CD14-positive monocyte (primary cell): ENCODE results near the gene PAOX. TPM values are rescaled to one million over a fixed set of nuclear protein-coding genes. Genes with fewer than 3 reads are reported as not detected.

Experiments used
- DNase-seq, 3 donors: peaks; one replicate each; pipeline ENCODE4 v3.0.0-alpha.2; 2011 to 2022
- H2AFZ ChIP-seq: 2 replicates; pipeline ENCODE4 v1.6.0; 2012; ENCODE audit warnings: mild to moderate bottlenecking, low read depth, low read length, inconsistent platforms; ENCODE audit not compliant: insufficient read depth, poor library complexity, severe bottlenecking
- H3K27ac ChIP-seq, 2 donors: 1 replicate in 1 of 2; 2 replicates in 1 of 2; pipeline ENCODE4 v1.5.1; 2012 to 2013; ENCODE audit warnings: low read length in 2 of 2, control low read depth in 1 of 2, inconsistent platforms in 1 of 2, low read depth in 1 of 2, mild to moderate bottlenecking in 1 of 2
- H3K27me3 ChIP-seq, 2 donors: one replicate each; pipeline versions ENCODE4 v1.6.0 to v1.6.1; 2011 to 2013; ENCODE audit warnings: low read length in 2 of 2; ENCODE audit not compliant: control insufficient read depth in 2 of 2, insufficient read depth in 2 of 2
- H3K36me3 ChIP-seq, 2 donors: replicated peaks in 1 of 2; 1 replicate in 1 of 2; 2 replicates in 1 of 2; pipeline versions ENCODE4 v1.5.1 to v1.6.1; 2012 to 2013; ENCODE audit warnings: low read length in 2 of 2, control low read depth in 1 of 2, inconsistent platforms in 1 of 2, mild to moderate bottlenecking in 1 of 2; ENCODE audit not compliant: insufficient read depth in 2 of 2, control insufficient read depth in 1 of 2
- H3K4me1 ChIP-seq, 2 donors: 1 replicate in 1 of 2; 2 replicates in 1 of 2; pipeline versions ENCODE4 v1.5.1 to v1.6.1; 2012 to 2013; ENCODE audit warnings: low read length in 2 of 2, control low read depth in 1 of 2, inconsistent platforms in 1 of 2, mild to moderate bottlenecking in 1 of 2, moderate library complexity in 1 of 2; ENCODE audit not compliant: insufficient read depth in 2 of 2, control insufficient read depth in 1 of 2
- H3K4me2 ChIP-seq: replicated peaks from 2 replicates; pipeline ENCODE3; 2012; ENCODE audit warnings: low read length, moderate library complexity, mild to moderate bottlenecking; ENCODE audit not compliant: poor library complexity, severe bottlenecking; ENCODE audit errors: extremely low read depth
- H3K4me3 ChIP-seq, 3 experiments: fragments of 200-600 bp in 1 of 3; sonication (generic) in 1 of 3; replicated peaks in 1 of 3; 1 replicate in 2 of 3; 2 replicates in 1 of 3; pipeline ENCODE4 v1.5.1; 2011 to 2013; ENCODE audit warnings: low read length in 3 of 3, mild to moderate bottlenecking in 3 of 3, control low read depth in 2 of 3, low read depth in 2 of 3, inconsistent platforms in 1 of 3, moderate library complexity in 1 of 3
- H3K79me2 ChIP-seq: 2 replicates; pipeline ENCODE4 v1.6.0; 2012; ENCODE audit warnings: mild to moderate bottlenecking, control low read depth, inconsistent platforms, low read length, moderate library complexity; ENCODE audit not compliant: insufficient read depth
- H3K9ac ChIP-seq: 2 replicates; pipeline ENCODE4 v1.6.0; 2017; ENCODE audit warnings: low read length, mild to moderate bottlenecking; ENCODE audit not compliant: insufficient read depth, poor library complexity, severe bottlenecking
- H3K9me3 ChIP-seq, 2 donors: replicated peaks in 1 of 2; 1 replicate in 1 of 2; 2 replicates in 1 of 2; pipeline versions ENCODE4 v1.5.1 to v1.6.1; 2012 to 2013; ENCODE audit warnings: low read length in 2 of 2, control low read depth in 1 of 2; ENCODE audit not compliant: control insufficient read depth in 1 of 2, insufficient read depth in 1 of 2
- H4K20me1 ChIP-seq: 2 replicates; pipeline ENCODE4 v1.6.0; 2012; ENCODE audit warnings: mild to moderate bottlenecking, low read length, control low read depth, moderate library complexity; ENCODE audit not compliant: insufficient read depth
- H3K27ac Mint-ChIP-seq, 7 donors: one replicate each; pipeline ENCODE4 v1.8.0; 2020; ENCODE audit warnings: mild to moderate bottlenecking in 7 of 7, mixed read lengths in 7 of 7, moderate library complexity in 6 of 7, inconsistent platforms in 2 of 7
- H3K27me3 Mint-ChIP-seq, 3 donors: one replicate each; pipeline ENCODE4 v1.8.0; 2021 to 2022; ENCODE audit warnings: low read depth in 3 of 3, mild to moderate bottlenecking in 3 of 3, mixed read lengths in 3 of 3, moderate library complexity in 3 of 3, inconsistent platforms in 1 of 3
- H3K36me3 Mint-ChIP-seq, 2 donors: one replicate each; pipeline ENCODE4 v1.8.0; 2020; ENCODE audit warnings: mixed read lengths in 2 of 2, inconsistent platforms in 1 of 2, mild to moderate bottlenecking in 1 of 2
- H3K4me1 Mint-ChIP-seq: one replicate; pipeline ENCODE4 v1.8.0; 2020; ENCODE audit warnings: mild to moderate bottlenecking, mixed read lengths
- H3K4me3 Mint-ChIP-seq, 2 donors: one replicate each; pipeline ENCODE4 v1.8.0; 2020; ENCODE audit warnings: mild to moderate bottlenecking in 2 of 2, mixed read lengths in 2 of 2, moderate library complexity in 1 of 2
- H3K9me3 Mint-ChIP-seq, 7 donors: one replicate each; pipeline ENCODE4 v1.8.0; 2020 to 2022; ENCODE audit warnings: mixed read lengths in 7 of 7, mild to moderate bottlenecking in 6 of 7, moderate library complexity in 6 of 7, inconsistent platforms in 2 of 7
- WGBS: methylation state at CpG from one replicate; pipeline ENCODE4 v1.1.5; 2013; ENCODE audit warnings: missing lambda C conversion rate; ENCODE audit not compliant: insufficient coverage; 5-methylcytosine and 5-hydroxymethylcytosine counted together
- intact Hi-C, 2 donors: fragments of 100-400 bp; cut with micrococcal nuclease; formaldehyde crosslinking; loops; one replicate each; pipeline versions ENCODE4 v1.15.0 to v1.15.1; 2023
- polyA plus RNA-seq, 3 donors: library from polyadenylated mRNA; depleted of rRNA in 1 of 3; unstranded in 2 of 3; stranded (reverse) in 1 of 3; fragments of 300-500 nt in 2 of 3; fragments of >200 nt in 1 of 3; fragmentation: Illumina TruSeq in 2 of 3; gene quantifications; 1 replicate in 2 of 3; 2 replicates in 1 of 3; pipeline ENCODE4 v1.2.3, GENCODE V29; 2012 to 2021
- TF ChIP-seq, protein P1 (sequence below): fragments of 200-600 bp; IDR thresholded peaks from one replicate; pipeline ENCODE4 v1.8.0; 2022; ENCODE audit warnings: antibody characterized with exemption, mild to moderate bottlenecking

The PAOX gene
- polyA plus RNA-seq, 3 donors: 3.9 to 9.5 (median 9.3) TPM

DNA sequence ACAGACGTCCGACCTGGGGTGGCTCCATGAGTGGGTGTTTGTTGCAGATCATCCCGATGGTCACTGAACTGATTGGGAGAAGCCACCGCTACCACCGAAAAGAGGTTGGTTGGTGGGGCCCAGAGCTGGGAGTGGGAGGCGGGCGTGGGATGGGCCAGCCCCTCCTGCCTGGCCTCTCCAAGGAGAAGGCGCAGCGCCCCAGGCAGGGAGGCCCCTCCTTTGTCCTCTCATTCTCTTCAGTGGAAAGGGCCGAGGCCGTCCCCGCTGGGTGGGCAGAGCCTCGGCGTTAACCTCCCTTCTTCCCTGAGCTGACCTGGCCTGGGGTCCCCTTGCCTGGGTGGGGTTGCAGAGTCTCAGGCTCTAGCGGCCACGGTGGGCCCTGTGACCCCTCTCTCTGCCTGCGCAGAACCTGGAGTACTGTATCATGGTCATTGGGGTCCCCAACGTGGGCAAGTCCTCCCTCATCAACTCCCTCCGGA is 20.1 kb downstream of the PAOX start:
- H4K20me1 ChIP-seq: no peaks in the 10 kb centered on the region
- H3K4me3 ChIP-seq: no peak overlapping the region
- peaks cover 0 to 3% (median 0%) of the 10 kb centered on the region in 3 donors for H3K27me3 Mint-ChIP-seq
- no peak overlapping the region for H3K9ac ChIP-seq
- TF ChIP-seq, protein P1, sequence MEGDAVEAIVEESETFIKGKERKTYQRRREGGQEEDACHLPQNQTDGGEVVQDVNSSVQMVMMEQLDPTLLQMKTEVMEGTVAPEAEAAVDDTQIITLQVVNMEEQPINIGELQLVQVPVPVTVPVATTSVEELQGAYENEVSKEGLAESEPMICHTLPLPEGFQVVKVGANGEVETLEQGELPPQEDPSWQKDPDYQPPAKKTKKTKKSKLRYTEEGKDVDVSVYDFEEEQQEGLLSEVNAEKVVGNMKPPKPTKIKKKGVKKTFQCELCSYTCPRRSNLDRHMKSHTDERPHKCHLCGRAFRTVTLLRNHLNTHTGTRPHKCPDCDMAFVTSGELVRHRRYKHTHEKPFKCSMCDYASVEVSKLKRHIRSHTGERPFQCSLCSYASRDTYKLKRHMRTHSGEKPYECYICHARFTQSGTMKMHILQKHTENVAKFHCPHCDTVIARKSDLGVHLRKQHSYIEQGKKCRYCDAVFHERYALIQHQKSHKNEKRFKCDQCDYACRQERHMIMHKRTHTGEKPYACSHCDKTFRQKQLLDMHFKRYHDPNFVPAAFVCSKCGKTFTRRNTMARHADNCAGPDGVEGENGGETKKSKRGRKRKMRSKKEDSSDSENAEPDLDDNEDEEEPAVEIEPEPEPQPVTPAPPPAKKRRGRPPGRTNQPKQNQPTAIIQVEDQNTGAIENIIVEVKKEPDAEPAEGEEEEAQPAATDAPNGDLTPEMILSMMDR: no peak
- peaks cover 0 to 3% (median 0%) of the 10 kb centered on the region in 7 donors for H3K9me3 Mint-ChIP-seq
- peaks cover 46 to 82% of the 10 kb centered on the region in 2 donors for H3K36me3 ChIP-seq
- H3K4me3 Mint-ChIP-seq: no peak overlapping the region
- intact Hi-C loops: no loop called here
- H3K4me1 ChIP-seq: peaks cover 9 to 12% of the 10 kb centered on the region in 2 donors
- no peak overlapping the region for H3K27ac Mint-ChIP-seq
- no peaks in the 10 kb centered on the region for H3K9me3 ChIP-seq
- no peak for DNase-seq
- H2AFZ ChIP-seq: no peak overlapping the region
- H3K4me2 ChIP-seq: no peak overlapping the region
- peaks cover 23% of the 10 kb centered on the region for H3K79me2 ChIP-seq
- 96% methylated on average over 17 of the region's 19 CpGs for WGBS
- peaks cover 60 to 73% of the 10 kb centered on the region in 2 donors for H3K36me3 Mint-ChIP-seq
- H3K27me3 ChIP-seq: no peaks in the 10 kb centered on the region
- H3K4me1 Mint-ChIP-seq: peaks cover 13% of the 10 kb centered on the region
- no peak overlapping the region for H3K27ac ChIP-seq

DNA sequence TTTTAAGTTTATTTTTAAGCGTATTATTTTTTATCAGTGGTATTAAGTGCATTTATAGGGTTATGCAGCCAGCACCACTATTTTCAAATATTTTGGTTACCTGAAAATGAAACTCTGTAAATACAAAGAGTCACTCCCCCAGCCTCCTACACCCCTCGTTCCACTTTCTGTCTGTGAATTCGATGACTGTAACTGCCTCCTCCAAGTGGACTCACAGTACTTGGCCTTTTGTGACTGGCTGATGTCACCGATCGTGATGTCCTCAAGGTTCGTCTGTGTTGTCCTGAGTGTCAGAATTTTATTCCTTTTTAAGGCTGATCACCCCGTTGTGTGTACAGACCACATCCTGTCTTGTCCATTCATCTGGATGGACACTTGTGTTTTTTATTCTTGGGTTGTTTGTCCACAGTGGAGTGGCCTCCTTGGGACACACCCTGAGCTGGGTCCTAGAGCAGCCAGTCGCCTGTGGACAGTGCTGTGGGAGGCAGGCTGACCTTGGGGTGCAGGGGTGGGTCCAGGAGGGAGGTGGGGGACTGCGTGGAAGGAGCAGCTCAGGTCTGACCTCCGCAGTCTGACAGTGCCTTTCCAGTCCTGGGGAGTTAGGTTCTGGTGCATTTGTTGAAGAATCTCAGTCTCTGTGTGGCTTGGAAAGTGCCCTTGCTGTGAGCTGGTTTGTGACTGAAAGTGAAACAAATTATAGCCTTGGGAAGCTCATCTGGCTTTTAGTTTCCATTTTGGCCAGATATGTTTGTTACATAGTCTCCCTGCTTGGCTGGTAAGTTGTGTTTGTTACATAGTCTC is 21.8 kb downstream of the PAOX start:
- Histone ChIP-seq H3K27ac (peak overlapping the region in 1 of 2 donors; percentile 65), H3K27me3 (no peaks in the 10 kb centered on the region), H3K36me3 (peaks cover 50 to 96% of the 10 kb centered on the region in 2 donors), H3K4me3 (no peak overlapping the region), H2AFZ (no peak overlapping the region), H3K79me2 (peaks cover 9% of the 10 kb centered on the region), H3K4me2 (no peak overlapping the region), H3K9ac (no peak overlapping the region), H3K4me1 (no peaks in the 10 kb centered on the region), H3K9me3 (no peaks in the 10 kb centered on the region), H4K20me1 (no peaks in the 10 kb centered on the region)
- intact Hi-C loops: no loop called here
- TF ChIP-seq, protein P1: no peak
- Mint-ChIP-seq H3K4me1 (peaks cover 1% of the 10 kb centered on the region), H3K36me3 (peaks cover 77 to 89% of the 10 kb centered on the region in 2 donors), H3K9me3 (peaks cover 0 to 3% (median 0%) of the 10 kb centered on the region in 7 donors), H3K27ac (peak overlapping the region in 5 of 7 donors; percentile 47 to 75 (median 51)), H3K4me3 (peak overlapping the region in 1 of 2 donors; percentile 32), H3K27me3 (peaks cover 0 to 3% (median 0%) of the 10 kb centered on the region in 3 donors)
- DNase-seq: no peak
- 92% methylated on average over 3 of the region's 10 CpGs for WGBS
